ENCODE results near the gene EPHB2.

Gene EPHB2

DNA sequence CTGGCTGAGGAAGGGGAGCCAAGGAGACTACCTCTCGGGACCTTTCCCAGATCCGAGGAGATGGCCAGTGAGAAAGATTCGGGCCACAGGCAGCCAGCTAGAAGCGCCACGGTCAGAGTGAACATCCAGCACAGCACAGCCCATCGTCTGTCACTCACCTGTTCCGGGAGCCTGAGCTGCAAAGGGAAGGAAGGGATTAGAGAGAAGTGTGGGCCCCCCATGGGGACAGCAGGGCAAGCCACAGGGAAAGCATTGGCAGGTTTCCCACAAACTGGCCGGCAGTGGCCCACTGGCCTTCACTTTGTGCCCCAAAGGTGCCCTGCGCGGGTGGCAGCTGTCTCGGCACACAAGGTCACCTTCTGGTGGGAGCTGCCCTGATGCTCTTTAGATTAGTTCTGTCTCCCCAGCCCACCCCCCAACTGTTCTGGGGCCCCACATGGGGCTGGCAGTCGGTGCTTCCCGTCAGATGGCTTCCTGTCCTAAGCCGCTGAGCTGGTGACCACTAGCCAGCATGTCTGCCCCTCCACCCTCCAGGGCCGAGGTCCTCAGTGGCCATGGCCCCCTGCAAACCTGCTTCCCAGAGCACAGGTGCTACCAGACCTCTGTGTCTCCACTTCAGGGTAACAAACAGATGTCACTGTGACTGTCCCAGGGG, 205.3 kb downstream of the EPHB2 start:
- no peak overlapping the region for H2AFZ ChIP-seq (ENCODE audit: low read length)
- H3K9me3 ChIP-seq (ENCODE audit: insufficient read depth, low read depth, low read length): no peaks in the 10 kb centered on the region
- no peak overlapping the region for H3K4me2 ChIP-seq (ENCODE audit: low read depth, low read length, poor library complexity, severe bottlenecking)
- peak overlapping the region; percentile 34 for H3K4me3 ChIP-seq (ENCODE audit: low read length, poor library complexity, severe bottlenecking)
- peaks cover 6% of the 10 kb centered on the region for H3K4me1 ChIP-seq (ENCODE audit: insufficient read depth, low read length, poor library complexity, severe bottlenecking)
- H3K36me3 ChIP-seq (ENCODE audit: insufficient read depth, low read length): no peaks in the 10 kb centered on the region
- no peak overlapping the region for H3K9ac ChIP-seq (ENCODE audit: low read depth, low read length, poor library complexity, severe bottlenecking)
- no peaks in the 10 kb centered on the region for H3K9me2 ChIP-seq (replicated peaks; ENCODE audit: low read depth, low read length)
- no peaks in the 10 kb centered on the region for H4K20me1 ChIP-seq (ENCODE audit: insufficient read depth, low read length, poor library complexity, severe bottlenecking)
- no peaks in the 10 kb centered on the region for H3F3A ChIP-seq (ENCODE audit: low read depth)
- no peaks in the 10 kb centered on the region for H3K79me2 ChIP-seq (ENCODE audit: insufficient read depth, low read length)
- H3K27me3 ChIP-seq (ENCODE audit: insufficient read depth, low read length, poor library complexity, severe bottlenecking): no peaks in the 10 kb centered on the region
- TF ChIP-seq, protein P1, sequence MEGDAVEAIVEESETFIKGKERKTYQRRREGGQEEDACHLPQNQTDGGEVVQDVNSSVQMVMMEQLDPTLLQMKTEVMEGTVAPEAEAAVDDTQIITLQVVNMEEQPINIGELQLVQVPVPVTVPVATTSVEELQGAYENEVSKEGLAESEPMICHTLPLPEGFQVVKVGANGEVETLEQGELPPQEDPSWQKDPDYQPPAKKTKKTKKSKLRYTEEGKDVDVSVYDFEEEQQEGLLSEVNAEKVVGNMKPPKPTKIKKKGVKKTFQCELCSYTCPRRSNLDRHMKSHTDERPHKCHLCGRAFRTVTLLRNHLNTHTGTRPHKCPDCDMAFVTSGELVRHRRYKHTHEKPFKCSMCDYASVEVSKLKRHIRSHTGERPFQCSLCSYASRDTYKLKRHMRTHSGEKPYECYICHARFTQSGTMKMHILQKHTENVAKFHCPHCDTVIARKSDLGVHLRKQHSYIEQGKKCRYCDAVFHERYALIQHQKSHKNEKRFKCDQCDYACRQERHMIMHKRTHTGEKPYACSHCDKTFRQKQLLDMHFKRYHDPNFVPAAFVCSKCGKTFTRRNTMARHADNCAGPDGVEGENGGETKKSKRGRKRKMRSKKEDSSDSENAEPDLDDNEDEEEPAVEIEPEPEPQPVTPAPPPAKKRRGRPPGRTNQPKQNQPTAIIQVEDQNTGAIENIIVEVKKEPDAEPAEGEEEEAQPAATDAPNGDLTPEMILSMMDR (conservative IDR thresholded peaks at IDR 0.05; ENCODE audit: low read length): no peak
- TF ChIP-seq EZH2phosphoT487 (IDR thresholded peaks at IDR 0.05; ENCODE audit: borderline replicate concordance): no peak

DNA sequence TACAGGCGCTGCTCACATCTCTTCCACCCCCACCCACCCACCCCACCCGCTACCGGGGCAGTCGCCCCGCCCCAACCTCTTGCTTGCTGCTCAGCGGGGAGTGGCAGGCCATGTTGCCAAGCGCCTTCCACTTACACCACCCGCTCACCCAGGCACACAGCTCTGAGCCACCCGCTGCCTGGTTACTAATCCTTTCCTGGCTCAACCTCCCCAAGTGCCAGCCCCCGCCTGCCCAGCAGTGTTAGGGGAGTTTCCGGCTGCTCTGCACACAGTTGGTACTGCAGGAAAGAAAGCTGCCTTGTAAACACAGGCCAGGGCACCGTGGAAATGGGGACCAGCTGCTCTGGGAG, 205.8 kb downstream of the EPHB2 start:
- Histone ChIP-seq H3F3A (ENCODE audit: low read depth) (no peaks in the 10 kb centered on the region), H3K27me3 (ENCODE audit: insufficient read depth, low read length, poor library complexity, severe bottlenecking) (no peaks in the 10 kb centered on the region), H3K9ac (ENCODE audit: low read depth, low read length, poor library complexity, severe bottlenecking) (no peak overlapping the region), H3K9me2 (replicated peaks; ENCODE audit: low read depth, low read length) (no peaks in the 10 kb centered on the region), H3K36me3 (ENCODE audit: insufficient read depth, low read length) (no peaks in the 10 kb centered on the region), H3K4me2 (ENCODE audit: low read depth, low read length, poor library complexity, severe bottlenecking) (no peak overlapping the region), H3K4me3 (ENCODE audit: low read length, poor library complexity, severe bottlenecking) (peak overlapping the region; percentile 34), H3K9me3 (ENCODE audit: insufficient read depth, low read depth, low read length) (no peaks in the 10 kb centered on the region), H3K4me1 (ENCODE audit: insufficient read depth, low read length, poor library complexity, severe bottlenecking) (peaks cover 6% of the 10 kb centered on the region), H3K79me2 (ENCODE audit: insufficient read depth, low read length) (no peaks in the 10 kb centered on the region), H4K20me1 (ENCODE audit: insufficient read depth, low read length, poor library complexity, severe bottlenecking) (no peaks in the 10 kb centered on the region), H2AFZ (ENCODE audit: low read length) (no peak overlapping the region)
- TF ChIP-seq EZH2phosphoT487 (IDR thresholded peaks at IDR 0.05; ENCODE audit: borderline replicate concordance): no peak
- TF ChIP-seq, protein P1 (conservative IDR thresholded peaks at IDR 0.05; ENCODE audit: low read length): no peak

GRCh38 chr1:22917989-22918388, 207.3 kb downstream of the EPHB2 start:
- H3K36me3 ChIP-seq (ENCODE audit: insufficient read depth, low read length): no peaks in the 10 kb centered on the region
- no peaks in the 10 kb centered on the region for H4K20me1 ChIP-seq (ENCODE audit: insufficient read depth, low read length, poor library complexity, severe bottlenecking)
- H3K9ac ChIP-seq (ENCODE audit: low read depth, low read length, poor library complexity, severe bottlenecking): no peak overlapping the region
- H3K79me2 ChIP-seq (ENCODE audit: insufficient read depth, low read length): no peaks in the 10 kb centered on the region
- H3K9me2 ChIP-seq (replicated peaks; ENCODE audit: low read depth, low read length): no peaks in the 10 kb centered on the region
- no peaks in the 10 kb centered on the region for H3F3A ChIP-seq (ENCODE audit: low read depth)
- H3K4me3 ChIP-seq (ENCODE audit: low read length, poor library complexity, severe bottlenecking): no peak overlapping the region
- H3K4me2 ChIP-seq (ENCODE audit: low read depth, low read length, poor library complexity, severe bottlenecking): no peak overlapping the region
- H3K27me3 ChIP-seq (ENCODE audit: insufficient read depth, low read length, poor library complexity, severe bottlenecking): no peaks in the 10 kb centered on the region
- no peak overlapping the region for H2AFZ ChIP-seq (ENCODE audit: low read length)
- no peaks in the 10 kb centered on the region for H3K9me3 ChIP-seq (ENCODE audit: insufficient read depth, low read depth, low read length)
- peaks cover 6% of the 10 kb centered on the region for H3K4me1 ChIP-seq (ENCODE audit: insufficient read depth, low read length, poor library complexity, severe bottlenecking)
- TF ChIP-seq, protein P1 (conservative IDR thresholded peaks at IDR 0.05; ENCODE audit: low read length): no peak
- TF ChIP-seq EZH2phosphoT487 (IDR thresholded peaks at IDR 0.05; ENCODE audit: borderline replicate concordance): no peak

All from Loucy (cell line).